ENCODE measurements around the gene GAST. TPM values are rescaled to one million over a fixed set of nuclear protein-coding genes. Genes with fewer than 3 reads are reported as not detected.

Gene GAST
- total RNA-seq, 1 donor from 2014 or later, result not detected

DNA sequence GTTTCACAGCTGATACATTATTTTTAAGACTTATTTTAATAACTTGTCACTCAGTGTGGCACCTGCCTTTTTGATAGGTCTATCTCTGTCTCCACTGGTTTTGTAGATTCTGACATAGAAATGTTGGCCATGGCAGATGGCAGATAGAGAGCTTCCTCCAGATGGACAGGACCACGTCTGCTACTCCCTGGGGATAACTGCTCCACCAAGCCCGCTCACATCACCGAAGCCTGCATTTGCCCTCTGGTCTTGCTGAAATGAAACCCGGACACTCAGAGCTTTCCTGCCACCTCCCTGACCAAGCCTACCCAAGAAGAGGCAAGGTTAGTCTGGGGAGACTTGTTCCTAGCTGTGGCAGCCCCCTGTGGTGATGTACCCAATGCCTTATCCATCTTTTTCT, 38.7 kb downstream of the GAST start:
- no peaks in the 10 kb centered on the region for H3K9me3 Mint-ChIP-seq (ENCODE audit: unreplicated experiment)
- no peaks in the 10 kb centered on the region for H3K4me1 Mint-ChIP-seq (ENCODE audit: unreplicated experiment)
- H3K36me3 Mint-ChIP-seq (ENCODE audit: unreplicated experiment), result peaks cover 9% of the 10 kb centered on the region
- no peaks in the 10 kb centered on the region for H3K27me3 Mint-ChIP-seq (ENCODE audit: unreplicated experiment)
- no peak for DNase-seq (ENCODE audit: extremely low spot score, unreplicated experiment)
- no peak overlapping the region for H3K27ac Mint-ChIP-seq (ENCODE audit: unreplicated experiment)
- H3K4me3 Mint-ChIP-seq (ENCODE audit: unreplicated experiment), result no peak overlapping the region
- no peak for TF ChIP-seq CTCF (IDR thresholded peaks at IDR 0.05)

DNA sequence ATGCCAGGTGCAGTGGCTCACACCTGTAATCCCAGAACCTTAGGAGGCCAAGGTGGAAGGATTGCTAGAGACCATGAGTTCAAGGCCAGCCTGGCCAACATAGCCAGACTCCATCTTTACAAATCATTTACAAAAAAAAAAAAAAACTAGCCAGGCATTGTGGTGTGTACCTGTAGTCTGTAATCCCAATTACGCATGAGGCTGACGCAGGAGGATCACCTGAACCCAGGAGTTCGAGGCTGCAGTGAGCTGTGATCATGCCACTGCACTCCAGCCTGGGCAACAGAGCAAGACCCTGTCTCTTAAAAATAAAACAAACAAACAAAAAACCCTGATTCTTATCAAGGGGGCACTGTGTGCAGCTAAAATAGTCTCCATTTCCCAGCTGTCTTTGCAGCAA, 39.2 kb downstream of the GAST start:
- H3K27ac Mint-ChIP-seq (ENCODE audit: unreplicated experiment), result no peak overlapping the region
- no peaks in the 10 kb centered on the region for H3K27me3 Mint-ChIP-seq (ENCODE audit: unreplicated experiment)
- H3K4me1 Mint-ChIP-seq (ENCODE audit: unreplicated experiment), result no peaks in the 10 kb centered on the region
- H3K9me3 Mint-ChIP-seq (ENCODE audit: unreplicated experiment), result no peaks in the 10 kb centered on the region
- TF ChIP-seq CTCF (IDR thresholded peaks at IDR 0.05), result no peak
- peaks cover 12% of the 10 kb centered on the region for H3K36me3 Mint-ChIP-seq (ENCODE audit: unreplicated experiment)
- H3K4me3 Mint-ChIP-seq (ENCODE audit: unreplicated experiment), result no peak overlapping the region
- DNase-seq (ENCODE audit: extremely low spot score, unreplicated experiment), result no peak

- DNase-seq (ENCODE audit: extremely low spot score, unreplicated experiment), result no peak
- Mint-ChIP-seq H3K4me1 (ENCODE audit: unreplicated experiment) (no peaks in the 10 kb centered on the region), H3K9me3 (ENCODE audit: unreplicated experiment) (no peaks in the 10 kb centered on the region), H3K36me3 (ENCODE audit: unreplicated experiment) (peaks cover 30% of the 10 kb centered on the region), H3K27ac (ENCODE audit: unreplicated experiment) (no peak overlapping the region), H3K27me3 (ENCODE audit: unreplicated experiment) (no peaks in the 10 kb centered on the region), H3K4me3 (ENCODE audit: unreplicated experiment) (no peak overlapping the region)
- TF ChIP-seq CTCF (IDR thresholded peaks at IDR 0.05), result no peak
These were observed 41.9 kb downstream of the GAST start for GRCh38 chr17:41754066-41754465.

GRCh38 chr17:41758601-41759000, 46.5 kb downstream of the GAST start:
- H3K4me1 Mint-ChIP-seq (ENCODE audit: unreplicated experiment), result no peaks in the 10 kb centered on the region
- DNase-seq (ENCODE audit: extremely low spot score, unreplicated experiment), result no peak
- H3K9me3 Mint-ChIP-seq (ENCODE audit: unreplicated experiment), result no peaks in the 10 kb centered on the region
- H3K27ac Mint-ChIP-seq (ENCODE audit: unreplicated experiment), result no peak overlapping the region
- peaks cover 57% of the 10 kb centered on the region for H3K36me3 Mint-ChIP-seq (ENCODE audit: unreplicated experiment)
- TF ChIP-seq CTCF (IDR thresholded peaks at IDR 0.05), result no peak
- no peaks in the 10 kb centered on the region for H3K27me3 Mint-ChIP-seq (ENCODE audit: unreplicated experiment)
- no peak overlapping the region for H3K4me3 Mint-ChIP-seq (ENCODE audit: unreplicated experiment)

DNA sequence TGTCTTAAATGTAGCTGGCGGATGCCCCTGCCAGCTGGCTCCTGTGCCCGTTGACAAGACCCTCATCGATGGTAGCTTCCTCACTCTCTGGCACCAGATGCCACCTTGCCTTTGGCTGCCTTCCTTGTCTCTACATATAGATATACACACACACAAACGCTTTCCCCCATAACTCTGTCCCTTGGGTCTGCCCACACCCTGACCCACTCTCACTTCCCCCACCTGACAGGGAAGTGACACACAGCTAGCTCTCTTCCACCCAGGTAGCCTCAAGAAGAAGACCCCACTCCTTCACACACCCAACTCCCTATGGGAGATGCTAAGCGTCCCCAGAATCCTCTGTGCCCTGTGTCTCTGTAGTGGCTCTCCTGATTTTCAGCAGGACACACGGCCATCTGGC, 48.7 kb downstream of the GAST start:
- Mint-ChIP-seq H3K27me3 (ENCODE audit: unreplicated experiment) (no peaks in the 10 kb centered on the region), H3K4me1 (ENCODE audit: unreplicated experiment) (no peaks in the 10 kb centered on the region), H3K4me3 (ENCODE audit: unreplicated experiment) (no peak overlapping the region), H3K36me3 (ENCODE audit: unreplicated experiment) (peaks cover 62% of the 10 kb centered on the region), H3K27ac (ENCODE audit: unreplicated experiment) (no peak overlapping the region), H3K9me3 (ENCODE audit: unreplicated experiment) (no peaks in the 10 kb centered on the region)
- DNase-seq (ENCODE audit: extremely low spot score, unreplicated experiment), result no peak
- TF ChIP-seq CTCF (IDR thresholded peaks at IDR 0.05), result no peak
